IMR-90 (cell line): Measurements from ENCODE around the gene PNKP. TPM values are rescaled to one million over a fixed set of nuclear protein-coding genes. Genes with fewer than 3 reads are reported as not detected.

ENCODE experiments used
- ATAC-seq: fragments of 200-7000 bp; cut with Tn5 transposase; 2 replicates; pipeline ENCODE4 v1.9.1; 2020; ENCODE audit warnings: low read depth, mild to moderate bottlenecking, moderate library complexity
- BruUV-seq: library from RNA; stranded (reverse); fragments of 400-500 nt; replicated peaks from 2 replicates; lab custom pipeline; 2021; lab: Mats Ljungman, UMichigan
- CTCF ChIA-PET: fragments of 300-600 bp; formaldehyde crosslinking; extraction: SDS; loops from one replicate; lab custom pipeline; 2021; ENCODE audit warnings: antibody characterized with exemption; lab: Yijun Ruan, JAX
- POLR2A ChIA-PET: fragments of 300-600 bp; sonication (Branson Sonifier 250); formaldehyde crosslinking; loops from one replicate; lab custom pipeline; 2022; ENCODE audit warnings: antibody characterized with exemption; ENCODE audit not compliant: unreplicated experiment; lab: Charles Lee
- DNase-seq: peaks from one replicate; pipeline ENCODE4 v3.0.0; 2013
- H2AFZ ChIP-seq: replicated peaks from 2 replicates; pipeline ENCODE3; 2013; ENCODE audit warnings: low read length, mild to moderate bottlenecking; ENCODE audit not compliant: poor library complexity
- H2AK5ac ChIP-seq: 2 replicates; pipeline ENCODE4 v1.6.1; 2013; ENCODE audit warnings: low read depth, low read length, inconsistent platforms
- H2AK9ac ChIP-seq: replicated peaks from 2 replicates; pipeline ENCODE3; 2013; ENCODE audit warnings: mild to moderate bottlenecking, low read depth, low read length, moderate library complexity; ENCODE audit not compliant: poor library complexity
- H2BK120ac ChIP-seq: 2 replicates; pipeline ENCODE4 v1.6.1; 2013; ENCODE audit warnings: low read depth, low read length, inconsistent platforms
- H2BK15ac ChIP-seq: 3 replicates; pipeline ENCODE4 v1.6.1; 2013; ENCODE audit warnings: low read depth, low read length, inconsistent platforms
- H2BK20ac ChIP-seq: 2 replicates; pipeline ENCODE4 v1.6.1; 2013; ENCODE audit warnings: low read depth, mild to moderate bottlenecking, inconsistent platforms, low read length, moderate library complexity
- H2BK5ac ChIP-seq: 2 replicates; pipeline ENCODE4 v1.6.1; 2013; ENCODE audit warnings: mild to moderate bottlenecking, low read depth, low read length, inconsistent platforms; ENCODE audit not compliant: poor library complexity, severe bottlenecking
- H3K14ac ChIP-seq: replicated peaks from 2 replicates; pipeline ENCODE4 v1.6.1; 2013; ENCODE audit warnings: low read depth, low read length, inconsistent platforms
- H3K18ac ChIP-seq: 2 replicates; pipeline ENCODE4 v1.6.1; 2013; ENCODE audit warnings: low read depth, low read length, control low read depth
- H3K23ac ChIP-seq: 2 replicates; pipeline ENCODE4 v1.6.1; 2013; ENCODE audit warnings: low read depth, low read length, inconsistent platforms
- H3K27ac ChIP-seq: 2 replicates; pipeline ENCODE4 v1.5.1; 2013; ENCODE audit warnings: mild to moderate bottlenecking, control low read depth, low read length; ENCODE audit not compliant: insufficient read depth
- H3K27me3 ChIP-seq: 2 replicates; pipeline ENCODE4 v1.6.1; 2013; ENCODE audit warnings: low read length; ENCODE audit not compliant: control insufficient read depth, insufficient read depth
- H3K36me3 ChIP-seq: 2 replicates; pipeline ENCODE4 v1.6.1; 2013; ENCODE audit warnings: low read length, mixed read lengths; ENCODE audit not compliant: control insufficient read depth, insufficient read depth
- H3K4ac ChIP-seq: 2 replicates; pipeline ENCODE4 v1.6.1; 2013; ENCODE audit warnings: low read depth, low read length, inconsistent platforms
- H3K4me1 ChIP-seq: 2 replicates; pipeline ENCODE4 v1.6.1; 2013; ENCODE audit warnings: low read length, mixed read lengths; ENCODE audit not compliant: control insufficient read depth, insufficient read depth
- H3K4me2 ChIP-seq: 2 replicates; pipeline ENCODE4 v1.6.1; 2013; ENCODE audit warnings: low read depth, mild to moderate bottlenecking, control low read depth, low read length, moderate library complexity
- H3K4me3 ChIP-seq: 2 replicates; pipeline ENCODE4 v1.5.1; 2013; ENCODE audit warnings: low read depth, mild to moderate bottlenecking, control low read depth, low read length, moderate library complexity; ENCODE audit not compliant: insufficient read depth
- H3K56ac ChIP-seq: 2 replicates; pipeline ENCODE4 v1.6.1; 2013; ENCODE audit warnings: low read length, inconsistent platforms; ENCODE audit not compliant: insufficient read depth; ENCODE audit errors: extremely low read depth
- H3K79me1 ChIP-seq, 2 experiments: 2 replicates each; pipeline ENCODE4 v1.6.1; 2013; ENCODE audit warnings: low read length in 2 of 2, inconsistent platforms in 1 of 2, low read depth in 1 of 2
- H3K9ac ChIP-seq: 2 replicates; pipeline ENCODE4 v1.6.1; 2013; ENCODE audit warnings: low read depth, low read length, control low read depth
- H3K9me1 ChIP-seq: 2 replicates; pipeline ENCODE4 v1.6.1; 2013; ENCODE audit warnings: low read length, inconsistent platforms; ENCODE audit not compliant: insufficient read depth
- H3K9me3 ChIP-seq: 2 replicates; pipeline ENCODE4 v1.6.1; 2013; ENCODE audit warnings: low read length; ENCODE audit not compliant: control insufficient read depth, insufficient read depth
- H4K20me1 ChIP-seq: 2 replicates; pipeline ENCODE4 v1.6.1; 2013; ENCODE audit warnings: low read length, inconsistent platforms; ENCODE audit not compliant: insufficient read depth
- H4K5ac ChIP-seq: 2 replicates; pipeline ENCODE4 v1.6.1; 2013; ENCODE audit warnings: mild to moderate bottlenecking, low read depth, low read length, control low read depth
- H4K8ac ChIP-seq, 2 experiments: 2 replicates each; pipeline ENCODE4 v1.6.1; 2013; ENCODE audit warnings: low read depth in 2 of 2, low read length in 2 of 2, control low read depth in 1 of 2, inconsistent platforms in 1 of 2
- H4K91ac ChIP-seq: 2 replicates; pipeline ENCODE4 v1.6.1; 2013; ENCODE audit warnings: low read depth, low read length, inconsistent platforms; ENCODE audit not compliant: insufficient read depth
- BHLHE40 ChIP-seq: fragments of 150-350 bp; IDR thresholded peaks from 2 replicates; pipeline ENCODE4 v1.6.1; 2016; ENCODE audit warnings: mild to moderate bottlenecking, low read depth, low read length
- CHD1 ChIP-seq: IDR thresholded peaks from 2 replicates; pipeline ENCODE4 v1.6.1; 2012; ENCODE audit warnings: low read depth, low read length, improper control_type of control experiment
- MAZ ChIP-seq: IDR thresholded peaks from 2 replicates; pipeline ENCODE4 v1.6.1; 2012; ENCODE audit warnings: low read depth, mild to moderate bottlenecking, low read length, improper control_type of control experiment, moderate library complexity, borderline replicate concordance
- POLR2A ChIP-seq: IDR thresholded peaks from 2 replicates; pipeline ENCODE4 v1.6.1; 2012; ENCODE audit warnings: mild to moderate bottlenecking, low read depth, low read length
- USF2 ChIP-seq: fragments of 150-350 bp; IDR thresholded peaks from 2 replicates; pipeline ENCODE4 v1.6.1; 2017; ENCODE audit warnings: mild to moderate bottlenecking, antibody characterized with exemption, low read length, low read depth
- WGBS, 2 experiments: methylation state at CpG; one replicate each; pipeline versions ENCODE4 v1.1.5 to v1.1.7; 2013; ENCODE audit warnings: missing lambda C conversion rate in 2 of 2; ENCODE audit not compliant: insufficient read length in 1 of 2; ENCODE audit errors: extremely low coverage in 2 of 2; 5-methylcytosine and 5-hydroxymethylcytosine counted together
- dilution Hi-C: fragments of 300-500 bp; cut with HindIII; formaldehyde crosslinking; loops from one replicate; pipeline ENCODE4 v1.14.3; 2018; ENCODE audit warnings: low sequenced_read_pairs; ENCODE audit not compliant: unreplicated experiment
- in situ Hi-C: fragments of 300-500 bp; cut with MboI; formaldehyde crosslinking; loops from 3 replicates; pipeline ENCODE4 v1.14.3; 2019; ENCODE audit warnings: low sequenced_read_pairs, inconsistent platforms, mixed read lengths
- intact Hi-C: fragments of 100-400 bp; cut with micrococcal nuclease; formaldehyde crosslinking; loops from 2 replicates; pipeline ENCODE4 v1.10.0; 2022
- polyA plus RNA-seq, 3 experiments: library from polyadenylated mRNA; depleted of rRNA; stranded (reverse); fragments of >200 nt; gene quantifications; 2 replicates each; pipeline ENCODE4 v1.2.3, GENCODE V29; 2012; ENCODE audit warnings: low replicate concordance in 1 of 3
- total RNA-seq: library from RNA; depleted of rRNA; stranded (reverse); fragments of >200 nt; gene quantifications from 2 replicates; pipeline ENCODE4 v1.2.3, GENCODE V29; 2012

Gene PNKP
- total and polyA plus RNA-seq, 2 of the 4 experiments (the other 2 are of a cell fraction): 14.2 to 25.0 TPM

- Histone ChIP-seq H3K14ac (peak within 1 kb of the TSS; percentile 98), H3K27me3 (no peaks in the 10 kb centered on the region), H3K4ac (peak within 1 kb of the TSS; percentile 97), H2BK15ac (peak within 1 kb of the TSS; percentile 22; the same call in 1 of the 3 replicates), H4K91ac (peak within 1 kb of the TSS; percentile 90), H2AK5ac (peak within 1 kb of the TSS; percentile 96), H3K18ac (peak within 1 kb of the TSS; percentile 74), H2BK5ac (peak within 1 kb of the TSS; percentile 86), H3K9ac (peak within 1 kb of the TSS; percentile 90), H4K8ac (peak within 1 kb of the TSS; percentile 92 to 94), H3K23ac (peak within 1 kb of the TSS; percentile 87; the same call in 1 of the 2 replicates), H3K4me2 (peak within 1 kb of the TSS; percentile 94), H4K20me1 (peaks cover 49% of the 10 kb centered on the region), H2BK20ac (no peak within 1 kb of the TSS), H3K4me3 (peak within 1 kb of the TSS; percentile 60), H3K4me1 (peaks cover 16% of the 10 kb centered on the region), H2BK120ac (peak within 1 kb of the TSS; percentile 70), H2AK9ac (peak within 1 kb of the TSS; percentile 99), H3K79me1 (peaks cover 27 to 79% of the 10 kb centered on the region in 2 experiments), H3K9me1 (peaks cover 15% of the 10 kb centered on the region), H4K5ac (peak within 1 kb of the TSS; percentile 86), H3K36me3 (peaks cover 16% of the 10 kb centered on the region; the same call in 1 of the 2 replicates), H2AFZ (peak within 1 kb of the TSS; percentile 90), H3K27ac (peak within 1 kb of the TSS; percentile 94), H3K56ac (peak within 1 kb of the TSS; percentile 88), H3K9me3 (no peaks in the 10 kb centered on the region)
- no TSS peak for BruUV-seq
- intact Hi-C loops (no loop called here), dilution Hi-C loops (no loop called here), in situ Hi-C loops (loop anchor here (10.0 kb wide), 1 partner anchor 166 kb away; the partner anchor contains the start of gene ADM5)
- POLR2A ChIA-PET: interaction anchor here (0.6 to 0.9 kb wide), 3 partner anchors 25 to 210 kb away, joined by 3 to 4 read pairs (median 4); no protein-coding TSS in a partner anchor
- ATAC-seq (peak; percentile 85), DNase-seq (peak; percentile 91)
- 1% methylated on average over 53 of the region's 98 CpGs; no CpG with 5 or more reads in 1 of the 2 experiments for WGBS, 2 experiments
- CTCF ChIA-PET: no interaction called here
- peak; percentile 99; the same call in 1 of the 2 replicates for TF ChIP-seq CHD1
- TF ChIP-seq POLR2A: peak; percentile 84
- TF ChIP-seq MAZ: peak; percentile 89
- TF ChIP-seq USF2: no peak; the same call in 1 of the 2 replicates
- TF ChIP-seq BHLHE40: peak; percentile 96
These were observed 16.7 kb downstream of the PNKP start, which contains the start of gene PTOV1 for GRCh38 chr19:49850487-49851342. PTOV1 (plus strand) TSS chr19:49851159.
